Forelimb muscle (tissue), 1 donor: ENCODE data around the gene ARHGEF17. TPM values are rescaled to one million over a fixed set of nuclear protein-coding genes. Genes with fewer than 3 reads are reported as not detected.

Experiments
- DNase-seq: peaks from one replicate; pipeline ENCODE4 v3.0.0-alpha.2; 2013; ENCODE audit warnings: low read depth
- polyA plus RNA-seq: library from polyadenylated mRNA; unstranded; fragments of 120-200 nt; gene quantifications from one replicate; pipeline ENCODE4 v1.2.1, GENCODE V29; 2013; ENCODE audit not compliant: insufficient read length

Gene ARHGEF17
- polyA plus RNA-seq, 1 donor, result 44.5 TPM

DNA sequence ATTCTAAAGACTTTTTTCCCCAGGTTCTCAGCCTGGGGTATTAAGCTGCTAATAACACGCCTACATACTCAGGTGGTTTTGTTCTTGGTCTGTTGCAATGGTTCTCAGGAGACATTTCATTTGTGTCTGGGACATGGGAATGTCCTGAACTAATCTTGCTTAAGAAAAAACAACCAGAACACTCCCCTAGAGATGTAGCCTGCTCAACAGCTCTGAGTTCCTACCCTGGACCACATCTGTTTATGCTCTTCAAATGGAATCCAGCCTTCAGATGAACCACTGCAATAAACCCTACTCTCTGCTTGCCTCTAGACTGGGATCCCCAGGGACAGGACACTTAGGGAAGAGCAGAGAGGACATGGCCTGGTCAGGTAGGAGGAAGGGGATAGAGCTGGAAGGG, 98.1 kb downstream of the ARHGEF17 start:
- DNase-seq, result no peak

DNA sequence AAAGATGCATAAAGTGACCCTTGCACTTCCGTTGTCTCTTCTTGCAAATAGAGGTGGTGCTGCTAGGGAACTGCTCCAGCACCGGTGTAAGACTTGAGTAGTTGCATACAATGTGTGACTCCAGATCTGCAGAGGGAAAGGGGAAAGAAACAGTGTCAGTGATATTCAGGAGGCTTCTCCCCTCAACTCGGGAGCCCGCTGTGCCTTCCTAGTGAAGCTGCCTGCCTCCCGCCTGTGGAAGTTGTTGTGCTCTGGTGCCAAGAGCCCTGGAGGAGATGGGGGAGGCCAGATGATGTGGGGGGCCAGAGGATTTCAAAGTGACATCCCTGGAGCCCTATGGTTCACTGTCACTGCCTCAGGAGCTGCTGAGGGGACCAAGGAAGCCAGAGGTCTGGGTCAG, 98.5 kb downstream of the ARHGEF17 start:
- no peak for DNase-seq

DNA sequence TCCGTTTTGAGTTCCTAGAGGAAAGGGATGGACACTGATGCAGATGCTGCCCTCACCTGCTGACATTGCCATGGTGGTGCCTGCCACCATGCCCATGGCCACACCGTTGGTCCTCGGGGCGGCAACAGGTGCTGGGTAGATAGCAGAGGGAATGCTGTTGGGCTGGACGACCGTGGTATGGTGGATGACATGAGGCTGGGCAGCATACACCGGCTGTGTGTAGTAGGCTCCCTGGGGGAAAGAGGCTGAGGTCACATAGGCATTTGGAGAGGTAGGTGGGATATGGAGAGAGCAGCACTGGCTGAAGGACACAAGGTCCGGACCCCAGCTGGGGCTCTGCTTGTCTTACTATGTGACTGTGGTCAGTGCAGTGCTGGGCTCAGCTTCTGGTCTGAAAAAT, 101.4 kb downstream of the ARHGEF17 start:
- DNase-seq, result no peak

DNA sequence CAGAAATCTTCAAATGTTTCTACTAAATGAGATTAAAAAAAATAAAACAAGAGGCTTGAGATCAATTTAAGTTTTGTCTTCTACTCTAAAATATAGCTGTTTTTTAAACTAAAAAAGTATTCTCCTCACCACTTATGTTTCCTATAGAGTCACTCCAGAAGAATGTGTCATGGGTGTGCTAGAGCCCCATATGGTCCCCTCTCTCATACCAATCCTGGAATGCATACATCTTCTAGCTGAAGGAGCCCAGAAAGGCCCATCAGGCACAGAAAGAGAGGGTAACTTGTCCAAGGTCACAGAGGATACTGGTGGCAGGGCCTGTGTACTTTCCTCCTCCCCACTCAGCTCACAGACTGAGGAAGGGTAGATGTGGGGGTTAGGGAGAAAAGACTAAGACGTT, 102.6 kb downstream of the ARHGEF17 start:
- DNase-seq, result no peak

DNA sequence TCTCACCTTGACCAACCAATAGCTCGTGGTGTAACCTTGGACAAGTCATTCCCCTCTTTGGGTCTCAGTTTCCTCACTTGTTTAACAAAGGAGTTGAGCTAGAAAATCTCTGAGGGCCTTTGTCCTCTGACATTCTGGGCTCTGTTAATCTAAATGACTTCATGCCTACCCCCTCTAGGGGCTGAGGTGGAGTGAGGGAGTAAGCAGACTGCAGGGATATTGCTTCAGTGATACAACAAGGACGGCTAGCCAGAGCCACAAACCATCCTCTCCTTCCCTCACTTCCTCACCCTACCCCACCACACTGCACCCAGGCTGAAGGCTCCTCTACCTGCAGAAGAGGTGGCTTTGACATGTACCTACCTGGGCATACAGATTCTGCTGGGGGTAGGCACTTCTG, 103.0 kb downstream of the ARHGEF17 start:
- no peak for DNase-seq

DNA sequence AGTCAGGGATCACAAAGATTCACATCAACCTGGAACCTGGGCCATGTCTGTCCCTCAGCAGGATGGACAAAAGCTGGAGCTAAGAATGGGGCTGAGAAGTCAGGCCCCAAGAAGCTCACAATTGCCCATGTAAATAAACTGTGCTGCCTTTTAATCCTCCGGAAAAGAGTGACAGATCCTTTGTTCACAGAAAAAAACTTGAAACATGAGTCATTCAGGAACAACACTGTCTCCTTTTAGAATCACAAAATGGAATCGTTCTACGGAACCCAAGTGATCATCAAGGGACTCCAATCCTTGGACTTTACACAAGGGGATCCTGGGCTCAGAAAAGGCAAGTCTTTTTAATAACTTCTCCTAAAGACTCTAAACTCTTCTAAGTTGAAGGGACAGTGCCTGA, 104.2 kb downstream of the ARHGEF17 start:
- DNase-seq, result no peak

DNA sequence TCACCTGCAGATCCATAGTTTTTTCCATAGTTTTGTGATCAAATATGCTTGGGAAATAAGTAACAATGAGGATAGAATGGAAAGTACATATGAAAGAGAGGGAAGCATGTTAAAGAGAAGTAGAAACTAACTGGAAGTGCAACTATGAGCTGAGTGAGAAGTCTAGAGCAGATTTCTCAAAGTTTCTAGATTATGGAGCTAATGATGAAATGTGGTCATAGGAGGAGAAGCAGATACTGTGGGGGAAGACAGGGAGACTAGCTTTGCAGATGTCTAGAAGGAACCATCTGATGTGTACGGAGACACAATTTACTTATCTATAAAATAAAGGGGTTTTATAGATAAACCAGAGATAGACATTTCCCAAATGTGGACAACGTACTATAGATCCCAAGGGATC, 105.2 kb downstream of the ARHGEF17 start:
- DNase-seq, result no peak

DNA sequence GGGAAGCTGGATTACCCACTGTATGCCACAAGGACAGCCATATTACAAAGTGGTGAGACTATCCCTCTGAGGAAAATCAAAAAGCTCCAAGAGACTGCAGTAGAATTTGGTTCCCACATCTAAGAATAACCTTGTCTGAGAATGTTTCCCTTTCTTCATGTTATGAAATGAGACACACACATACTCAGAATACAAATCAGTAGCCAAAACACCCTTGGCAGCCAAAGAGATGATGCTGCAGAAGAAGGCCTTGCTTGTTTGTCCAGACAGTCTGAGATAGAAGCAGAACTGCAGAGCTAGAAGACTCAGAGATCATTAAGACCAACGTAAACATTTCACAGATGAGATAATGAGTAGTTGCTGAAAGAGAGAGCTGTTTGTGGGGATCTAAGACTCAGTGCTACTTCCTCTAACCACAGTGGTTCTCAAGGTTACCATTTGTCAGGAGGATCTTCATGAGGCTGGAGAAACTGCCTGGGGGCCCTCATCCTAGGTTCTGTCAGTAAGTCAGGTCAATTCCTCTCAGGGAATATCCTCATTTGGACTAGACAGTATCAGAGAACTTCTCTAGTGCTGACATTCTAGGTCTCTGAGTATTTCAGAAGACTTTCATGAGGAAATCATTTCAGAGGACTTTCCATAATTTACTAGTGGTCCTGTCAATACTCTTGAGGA, 107.0 kb downstream of the ARHGEF17 start:
- no peak for DNase-seq

DNA sequence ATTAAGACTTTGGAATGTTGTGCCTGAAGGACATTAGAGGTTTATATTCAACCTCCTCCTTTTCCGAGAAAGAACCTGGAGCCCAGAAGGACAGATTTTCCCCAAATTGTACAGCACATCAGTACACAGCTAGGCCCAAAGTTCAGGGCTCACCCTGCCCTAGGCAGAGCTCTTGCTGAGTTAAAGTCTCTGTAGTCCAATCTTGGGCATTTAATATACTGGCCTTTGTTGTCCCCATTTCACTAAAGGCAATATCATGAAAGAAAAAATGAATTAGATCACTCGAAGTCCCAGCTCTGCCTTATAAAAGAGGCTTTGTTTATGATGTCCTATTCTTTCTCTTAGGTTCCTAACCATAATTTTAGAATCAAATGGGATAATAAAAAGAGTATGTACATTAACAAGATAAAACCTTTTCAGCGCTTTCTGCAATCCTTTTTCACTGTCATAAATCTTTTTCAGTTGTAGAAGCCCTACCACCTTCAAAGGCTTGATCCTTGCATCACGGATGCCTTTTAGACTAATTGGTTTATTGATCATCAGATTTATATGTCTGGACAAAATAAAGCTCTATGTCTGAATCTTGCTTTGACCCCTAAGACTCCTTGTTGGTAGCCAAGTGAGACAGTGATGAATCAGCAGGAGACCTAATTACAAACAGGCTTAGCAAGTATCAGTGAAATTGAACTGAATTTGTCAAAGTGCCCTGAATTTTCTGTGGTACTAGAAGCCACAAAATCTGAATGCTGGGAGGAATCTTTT, 108.0 kb downstream of the ARHGEF17 start:
- no peak for DNase-seq

DNA sequence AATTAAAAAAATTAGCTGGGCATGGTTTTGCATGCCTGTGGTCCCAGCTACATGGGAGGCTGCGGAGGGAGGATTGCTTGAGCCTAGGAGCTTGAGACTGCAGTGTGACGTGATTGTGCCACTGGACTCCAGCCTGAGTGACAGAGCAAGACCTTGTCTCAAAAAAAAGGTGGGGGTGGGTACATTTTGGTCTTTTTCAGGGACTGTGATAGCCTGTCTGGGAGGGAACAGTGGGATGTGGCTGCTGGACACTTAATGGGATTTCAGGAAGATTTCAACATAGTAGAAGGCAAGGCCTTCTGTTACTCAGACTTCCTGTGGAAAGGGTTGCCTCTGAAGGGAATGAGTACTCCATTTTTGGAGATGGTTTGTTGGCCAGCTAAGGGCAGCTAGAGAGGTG, 108.7 kb downstream of the ARHGEF17 start:
- no peak for DNase-seq

Other genes starting within 250 kb of the ARHGEF17 start
- gene FCHSD2, start 166.0 kb upstream of the ARHGEF17 start, polyA plus RNA-seq, result 22.8 TPM
- 2.0 TPM for gene P2RY2, start 90.0 kb upstream of the ARHGEF17 start, polyA plus RNA-seq
- gene P2RY6, start 35.9 kb upstream of the ARHGEF17 start, polyA plus RNA-seq, result 1.7 TPM
- gene RELT, start 68.1 kb downstream of the ARHGEF17 start, polyA plus RNA-seq, result 3.5 TPM